ENCODE results near the gene AHCTF1.
"Not testable (repeated sequence)": the region's sequence is repeated elsewhere in the genome, so short reads cannot be mapped to it uniquely, and the experiment has no call there.

Gene AHCTF1

DNA sequence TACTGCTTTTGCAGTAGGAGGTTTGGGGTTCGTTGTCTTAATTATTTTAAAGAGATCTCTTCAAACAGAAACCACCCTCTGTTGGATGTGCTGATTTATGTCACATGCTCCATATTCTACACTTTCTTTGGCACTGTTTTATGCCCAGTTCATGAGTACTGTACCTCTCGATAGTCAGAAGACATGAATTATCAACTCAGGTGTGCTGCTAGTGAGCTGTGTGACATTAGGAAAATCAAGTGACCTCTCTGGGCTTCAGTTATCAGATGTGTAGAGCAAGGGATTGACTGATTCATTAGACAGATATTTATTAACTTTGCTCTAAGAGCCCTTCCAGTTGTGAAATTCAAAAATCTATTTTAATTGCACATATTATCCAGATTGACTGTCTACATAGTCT, 2.1 kb upstream of the AHCTF1 start:
- Mint-ChIP-seq H3K27ac (no peak overlapping the region), H3K4me1 (peaks cover 8% of the 10 kb centered on the region), H3K9me3 (no peaks in the 10 kb centered on the region), H3K4me3 (no peak overlapping the region), H3K36me3 (peaks cover 4% of the 10 kb centered on the region), H3K27me3 (no peaks in the 10 kb centered on the region)
- no peak for ATAC-seq (ENCODE audit: low read depth)
- DNase-seq (ENCODE audit: low spot score in 2 of 2): no peak

GRCh38 chr1:246932366-246932700, 585 bp upstream of the AHCTF1 start:
- ATAC-seq (ENCODE audit: low read depth) (no peak), DNase-seq (ENCODE audit: low spot score in 2 of 2) (no peak)
- H3K9me3 Mint-ChIP-seq: no peaks in the 10 kb centered on the region
- peak overlapping the region; percentile 78 for H3K27ac Mint-ChIP-seq
- H3K4me1 Mint-ChIP-seq: peaks cover 9% of the 10 kb centered on the region
- H3K4me3 Mint-ChIP-seq: peak overlapping the region; percentile 96
- peaks cover 7% of the 10 kb centered on the region for H3K36me3 Mint-ChIP-seq
- H3K27me3 Mint-ChIP-seq: no peaks in the 10 kb centered on the region

DNA sequence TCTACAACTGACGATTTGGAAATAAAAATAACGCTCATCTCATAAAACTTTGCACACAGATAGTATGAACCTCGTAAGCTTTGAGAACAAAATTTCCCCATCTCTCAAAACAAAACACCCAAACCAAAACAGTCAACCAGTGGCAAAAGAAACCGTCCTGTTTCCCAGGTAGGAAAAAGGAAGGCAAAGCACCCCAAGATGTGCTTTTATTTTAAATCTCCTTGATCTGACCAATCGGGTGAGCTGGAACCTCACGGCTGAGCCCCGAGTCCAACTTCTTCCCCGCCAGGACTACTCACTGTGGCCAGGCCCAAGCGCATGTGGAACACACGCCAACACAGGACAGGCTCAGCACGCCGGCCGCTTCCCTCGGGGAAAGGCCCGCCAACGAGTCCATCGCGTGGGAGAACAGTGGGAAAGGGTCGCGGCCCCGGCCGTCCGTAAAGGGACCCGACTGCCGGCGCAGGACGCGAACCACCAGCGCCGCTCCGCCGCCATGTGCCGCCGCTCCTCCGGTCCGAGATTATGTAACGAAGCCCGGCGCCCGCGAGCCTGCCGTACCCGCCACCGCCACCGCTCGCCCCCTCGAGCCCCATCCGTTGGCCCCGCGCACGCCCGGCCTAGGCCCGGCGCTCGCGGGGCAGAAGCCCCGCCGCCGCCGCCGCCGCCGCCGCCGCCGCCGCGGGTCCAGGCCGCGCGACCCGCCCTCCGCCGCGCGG, 759 bp downstream of the AHCTF1 start:
- ATAC-seq (ENCODE audit: low read depth) (peak; percentile 51), DNase-seq (ENCODE audit: low spot score in 2 of 2) (peak; percentile 50 to 66)
- Mint-ChIP-seq H3K4me1 (peaks cover 12% of the 10 kb centered on the region), H3K9me3 (peaks cover 1% of the 10 kb centered on the region), H3K4me3 (peak overlapping the region; percentile 81), H3K27ac (peak overlapping the region; percentile 78), H3K27me3 (no peaks in the 10 kb centered on the region), H3K36me3 (peaks cover 17% of the 10 kb centered on the region)

DNA sequence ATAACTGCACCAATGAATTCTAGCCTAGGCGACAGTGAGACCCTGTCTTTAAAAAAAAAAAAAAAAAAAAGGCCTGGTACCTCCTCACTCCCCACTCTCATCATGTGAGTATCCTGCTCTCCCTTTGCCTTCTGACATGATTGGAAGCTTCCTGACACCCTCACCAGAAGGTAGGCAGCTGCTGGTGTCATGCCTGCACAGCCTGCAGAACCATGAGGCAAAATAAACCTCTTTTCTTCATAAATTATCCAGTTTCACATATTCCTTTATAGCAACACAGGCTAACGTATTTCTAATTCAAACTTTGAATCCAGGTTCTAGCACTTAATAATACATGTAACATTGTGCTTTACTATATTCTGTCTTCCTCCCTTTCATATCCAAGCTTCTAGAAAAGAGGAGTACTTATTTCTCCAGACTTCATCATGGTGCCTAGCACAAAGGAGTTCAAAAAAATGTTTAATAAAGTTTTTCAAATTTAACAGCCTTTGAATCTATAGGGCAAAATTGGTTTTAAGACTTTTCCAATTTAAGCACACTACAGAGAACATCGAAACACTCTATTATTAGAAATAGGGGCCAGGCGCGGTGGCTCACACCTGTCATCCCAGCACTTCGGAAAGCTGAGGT, 5.6 kb downstream of the AHCTF1 start:
- no peak for ATAC-seq (ENCODE audit: low read depth)
- Mint-ChIP-seq H3K36me3 (peaks cover 20% of the 10 kb centered on the region), H3K9me3 (peaks cover 2% of the 10 kb centered on the region), H3K4me1 (peaks cover 25% of the 10 kb centered on the region), H3K4me3 (no peak overlapping the region), H3K27ac (no peak overlapping the region), H3K27me3 (no peaks in the 10 kb centered on the region)
- DNase-seq (ENCODE audit: low spot score in 2 of 2): no peak

GRCh38 chr1:246923900-246924299, 7.8 kb downstream of the AHCTF1 start:
- ATAC-seq (ENCODE audit: low read depth) (no peak), DNase-seq (ENCODE audit: low spot score in 2 of 2) (no peak)
- Mint-ChIP-seq H3K4me3 (no peak overlapping the region), H3K4me1 (peaks cover 17% of the 10 kb centered on the region), H3K27me3 (no peaks in the 10 kb centered on the region), H3K9me3 (peaks cover 2% of the 10 kb centered on the region), H3K36me3 (peaks cover 17% of the 10 kb centered on the region), H3K27ac (no peak overlapping the region)

GRCh38 chr1:246923482-246923881, 8.3 kb downstream of the AHCTF1 start:
- Mint-ChIP-seq H3K4me3 (no peak overlapping the region), H3K27ac (no peak overlapping the region), H3K27me3 (no peaks in the 10 kb centered on the region), H3K9me3 (peaks cover 2% of the 10 kb centered on the region), H3K36me3 (peaks cover 15% of the 10 kb centered on the region), H3K4me1 (peaks cover 15% of the 10 kb centered on the region)
- DNase-seq (ENCODE audit: low spot score in 2 of 2) (no peak), ATAC-seq (ENCODE audit: low read depth) (no peak)

GRCh38 chr1:246921481-246921880, 10.3 kb downstream of the AHCTF1 start:
- Mint-ChIP-seq H3K9me3 (peaks cover 2% of the 10 kb centered on the region), H3K27me3 (no peaks in the 10 kb centered on the region), H3K36me3 (peaks cover 11% of the 10 kb centered on the region), H3K27ac (no peak overlapping the region), H3K4me3 (no peak overlapping the region), H3K4me1 (peaks cover 18% of the 10 kb centered on the region)
- no peak for DNase-seq (ENCODE audit: low spot score in 2 of 2)
- ATAC-seq (ENCODE audit: low read depth): no peak

DNA sequence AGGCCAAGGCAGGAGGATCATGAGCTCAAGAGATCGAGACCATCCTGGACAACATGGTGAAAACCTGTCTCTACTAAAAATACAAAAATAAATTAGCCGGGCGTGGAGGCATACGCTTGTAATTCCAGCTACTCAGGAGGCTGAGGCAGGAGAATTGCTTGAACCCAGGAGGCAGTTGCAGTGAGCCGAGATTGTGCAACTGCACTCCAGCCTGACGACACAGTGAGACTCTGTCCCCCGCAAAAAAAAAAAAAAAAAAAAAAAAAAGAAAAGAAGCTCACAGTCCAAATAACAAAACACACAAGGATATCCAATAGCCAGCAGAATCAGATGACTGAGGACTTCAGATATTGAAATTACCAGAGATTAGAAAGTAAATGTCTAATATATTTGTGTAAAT, 11.8 kb downstream of the AHCTF1 start:
- ATAC-seq (ENCODE audit: low read depth): no peak
- Mint-ChIP-seq H3K36me3 (peaks cover 11% of the 10 kb centered on the region), H3K27ac (no peak overlapping the region)

GRCh38 chr1:246916026-246916923, 15.5 kb downstream of the AHCTF1 start:
- peaks cover 15% of the 10 kb centered on the region for H3K36me3 Mint-ChIP-seq
- not testable (repeated sequence) for H3K9me3 Mint-ChIP-seq; H3K4me1 Mint-ChIP-seq; H3K4me3 Mint-ChIP-seq; H3K27ac Mint-ChIP-seq; DNase-seq (ENCODE audit: low spot score in 2 of 2); H3K27me3 Mint-ChIP-seq; ATAC-seq (ENCODE audit: low read depth)

More for the DNA sequence above, 11.8 kb downstream of the AHCTF1 start:
- DNase-seq (ENCODE audit: low spot score in 2 of 2): no peak
- H3K4me3 Mint-ChIP-seq: no peak overlapping the region
- no peaks in the 10 kb centered on the region for H3K9me3 Mint-ChIP-seq
- peaks cover 17% of the 10 kb centered on the region for H3K4me1 Mint-ChIP-seq
- H3K27me3 Mint-ChIP-seq: no peaks in the 10 kb centered on the region

- H3K27me3 Mint-ChIP-seq: no peaks in the 10 kb centered on the region
- no peak overlapping the region for H3K27ac Mint-ChIP-seq
- H3K4me3 Mint-ChIP-seq: no peak overlapping the region
- peaks cover 22% of the 10 kb centered on the region for H3K36me3 Mint-ChIP-seq
- DNase-seq (ENCODE audit: low spot score in 2 of 2) (peak in 1 of 2 donors; percentile 9), ATAC-seq (ENCODE audit: low read depth) (peak; percentile 59)
- no peaks in the 10 kb centered on the region for H3K4me1 Mint-ChIP-seq
- no peaks in the 10 kb centered on the region for H3K9me3 Mint-ChIP-seq
Observed at GRCh38 chr1:246907472-246907871, 24.3 kb downstream of the AHCTF1 start.

DNA sequence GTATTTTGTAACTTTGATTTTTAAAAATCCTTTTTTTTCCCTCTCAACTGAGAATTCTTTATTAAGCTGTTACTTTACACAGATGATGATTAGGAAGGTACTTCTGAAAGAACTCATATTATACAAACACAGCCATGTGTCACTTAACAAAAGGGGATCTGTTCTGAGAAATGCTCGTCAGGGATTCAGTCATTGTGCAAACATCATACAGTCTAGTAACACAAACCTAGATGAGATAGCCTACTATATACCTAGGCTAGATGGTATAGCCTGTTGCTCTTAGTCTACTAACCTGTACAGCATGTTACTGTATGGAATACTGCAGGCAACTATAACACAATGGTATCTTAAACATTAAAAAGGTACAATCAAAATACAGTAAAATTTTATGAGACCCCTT, 24.9 kb downstream of the AHCTF1 start:
- peaks cover 27% of the 10 kb centered on the region for H3K36me3 Mint-ChIP-seq
- DNase-seq (ENCODE audit: low spot score in 2 of 2): no peak
- H3K27me3 Mint-ChIP-seq: no peaks in the 10 kb centered on the region
- no peaks in the 10 kb centered on the region for H3K9me3 Mint-ChIP-seq
- no peak overlapping the region for H3K4me3 Mint-ChIP-seq
- no peak overlapping the region for H3K27ac Mint-ChIP-seq
- no peak for ATAC-seq (ENCODE audit: low read depth)
- no peaks in the 10 kb centered on the region for H3K4me1 Mint-ChIP-seq

- Mint-ChIP-seq H3K36me3 (peaks cover 41% of the 10 kb centered on the region), H3K27me3 (no peaks in the 10 kb centered on the region), H3K9me3 (no peaks in the 10 kb centered on the region), H3K4me1 (no peaks in the 10 kb centered on the region), H3K27ac (no peak overlapping the region), H3K4me3 (no peak overlapping the region)
- ATAC-seq (ENCODE audit: low read depth) (no peak), DNase-seq (ENCODE audit: low spot score in 2 of 2) (no peak)
Observed at GRCh38 chr1:246901874-246902273, 29.9 kb downstream of the AHCTF1 start.

DNA sequence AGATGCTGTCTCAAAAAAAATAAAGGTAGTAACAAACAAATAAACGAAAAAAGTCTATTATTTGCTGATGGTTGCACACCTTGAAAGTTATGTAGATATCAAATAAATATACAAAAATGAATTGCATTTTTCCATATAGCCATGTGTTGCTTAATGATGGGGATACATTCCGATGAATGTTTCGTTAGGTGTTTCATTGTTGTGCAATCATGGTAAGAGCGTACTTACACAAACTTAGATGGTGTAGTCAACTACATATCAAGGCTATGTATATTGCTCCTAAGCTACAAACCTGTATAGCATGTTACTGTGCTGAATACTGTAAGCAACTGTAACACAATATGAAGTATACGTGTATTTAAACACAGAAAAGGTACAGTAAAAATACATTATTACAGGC, 34.4 kb downstream of the AHCTF1 start:
- Mint-ChIP-seq H3K27me3 (no peaks in the 10 kb centered on the region), H3K9me3 (no peaks in the 10 kb centered on the region), H3K27ac (no peak overlapping the region), H3K4me1 (no peaks in the 10 kb centered on the region), H3K36me3 (peaks cover 44% of the 10 kb centered on the region), H3K4me3 (no peak overlapping the region)
- ATAC-seq (ENCODE audit: low read depth): no peak
- DNase-seq (ENCODE audit: low spot score in 2 of 2): no peak

DNA sequence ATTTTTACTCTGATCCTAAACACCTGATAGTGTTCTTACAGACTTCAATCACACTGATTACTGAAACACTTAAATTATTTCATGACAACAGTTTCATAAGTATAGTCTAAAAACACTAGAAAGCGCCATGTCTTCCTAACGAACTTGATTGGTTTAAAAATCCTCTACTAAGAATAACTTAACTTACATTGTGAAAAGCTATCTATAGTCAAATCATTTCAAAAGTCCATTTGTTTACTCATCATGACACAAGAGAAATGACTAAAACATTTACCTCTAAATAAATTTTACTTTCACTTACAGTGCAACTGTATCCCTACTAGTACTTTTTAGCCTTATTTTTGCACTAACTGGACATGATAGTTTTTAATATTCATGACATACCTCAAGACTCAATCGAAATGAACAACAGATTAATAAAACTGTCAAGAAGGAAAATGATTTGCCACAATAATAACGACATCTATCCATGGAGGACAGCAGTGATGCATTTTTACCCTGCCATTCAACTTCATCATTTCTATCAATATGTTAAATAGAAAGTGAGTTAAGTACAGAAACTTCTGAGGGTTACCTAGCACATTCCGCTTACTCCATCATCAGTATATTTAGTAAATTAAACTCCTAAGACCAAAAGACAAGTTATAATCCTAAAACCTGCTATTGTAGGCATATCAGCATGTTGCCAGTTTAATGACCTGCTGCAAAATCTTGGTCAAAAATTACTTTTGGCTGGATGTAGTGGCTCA, 38.4 kb downstream of the AHCTF1 start:
- no peaks in the 10 kb centered on the region for H3K4me1 Mint-ChIP-seq
- H3K4me3 Mint-ChIP-seq: no peak overlapping the region
- DNase-seq (ENCODE audit: low spot score in 2 of 2): no peak
- no peak for ATAC-seq (ENCODE audit: low read depth)
- peak overlapping the region; percentile 58 for H3K27ac Mint-ChIP-seq
- peaks cover 38% of the 10 kb centered on the region for H3K36me3 Mint-ChIP-seq
- no peaks in the 10 kb centered on the region for H3K9me3 Mint-ChIP-seq
- H3K27me3 Mint-ChIP-seq: no peaks in the 10 kb centered on the region
